SK-N-SH (cell line): Measurements from ENCODE around the gene SHANK2.

Source experiments
- EP300 ChIP-seq, 2 experiments: IDR thresholded peaks; 2 replicates each; pipeline versions ENCODE4 v1.4.0 to v1.6.1; 2012; ENCODE audit warnings: borderline replicate concordance in 1 of 2, low read depth in 1 of 2, low read length in 1 of 2
- JUND ChIP-seq: IDR thresholded peaks from 2 replicates; pipeline ENCODE4 v1.4.0; 2012
- RAD21 ChIP-seq: IDR thresholded peaks from 2 replicates; pipeline ENCODE4 v1.6.1; 2012; ENCODE audit warnings: mild to moderate bottlenecking, low read length
- REST ChIP-seq: IDR thresholded peaks from 2 replicates; pipeline ENCODE4 v1.6.1; 2012; ENCODE audit warnings: mild to moderate bottlenecking, low read depth, low read length, moderate library complexity
- SIN3A ChIP-seq: IDR thresholded peaks from 2 replicates; pipeline ENCODE4 v1.6.1; 2012; ENCODE audit warnings: low read depth, mild to moderate bottlenecking, low read length, moderate library complexity, borderline replicate concordance
- TAF1 ChIP-seq: IDR thresholded peaks from 2 replicates; pipeline ENCODE4 v1.6.1; 2012; ENCODE audit warnings: low read depth, mild to moderate bottlenecking, low read length, moderate library complexity, borderline replicate concordance
- ZBTB33 ChIP-seq: IDR thresholded peaks from 2 replicates; pipeline ENCODE4 v1.4.0; 2012; ENCODE audit warnings: low read depth, borderline replicate concordance
- TF ChIP-seq, protein P1 (sequence below): IDR thresholded peaks from 2 replicates; pipeline ENCODE4 v1.4.0; 2012; ENCODE audit warnings: low read depth
- TF ChIP-seq, protein P2 (sequence below): IDR thresholded peaks from 2 replicates; pipeline ENCODE4 v1.4.0; 2012; ENCODE audit warnings: low read depth, borderline replicate concordance
- TF ChIP-seq, protein P3 (sequence below): fragments of 200-600 bp; sonication (generic); IDR thresholded peaks from 2 replicates; pipeline ENCODE4 v1.6.1; 2017; ENCODE audit warnings: antibody characterized with exemption, mild to moderate bottlenecking, moderate library complexity

DNA sequence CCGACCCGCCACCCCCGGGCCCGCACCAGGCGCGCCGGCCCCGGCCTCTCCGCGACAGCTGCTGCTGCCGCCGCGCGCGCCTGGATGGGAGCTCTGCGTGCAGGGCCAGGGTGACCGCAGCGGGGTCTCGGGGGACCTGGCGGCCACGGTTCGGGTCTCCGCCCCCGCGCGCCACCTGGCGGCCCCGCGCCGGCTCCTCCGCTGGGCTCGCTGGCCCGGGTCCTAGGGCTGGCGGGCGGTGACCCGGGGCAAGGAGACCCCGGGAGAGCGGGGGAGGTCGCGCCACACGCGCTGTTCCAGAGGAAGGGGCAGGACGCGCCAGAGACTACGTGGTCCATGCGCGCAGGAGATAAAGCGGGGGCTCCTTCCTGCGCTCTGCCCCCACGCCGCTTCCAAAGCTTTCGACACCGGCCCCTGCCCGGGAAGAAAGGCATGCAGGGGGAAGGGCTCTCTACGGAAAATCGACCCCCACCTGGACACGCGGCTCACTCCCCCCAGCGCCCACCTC is 562 bp downstream of the SHANK2 start:
- TF ChIP-seq, protein P1, sequence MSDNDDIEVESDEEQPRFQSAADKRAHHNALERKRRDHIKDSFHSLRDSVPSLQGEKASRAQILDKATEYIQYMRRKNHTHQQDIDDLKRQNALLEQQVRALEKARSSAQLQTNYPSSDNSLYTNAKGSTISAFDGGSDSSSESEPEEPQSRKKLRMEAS: no peak
- TF ChIP-seq, protein P2, sequence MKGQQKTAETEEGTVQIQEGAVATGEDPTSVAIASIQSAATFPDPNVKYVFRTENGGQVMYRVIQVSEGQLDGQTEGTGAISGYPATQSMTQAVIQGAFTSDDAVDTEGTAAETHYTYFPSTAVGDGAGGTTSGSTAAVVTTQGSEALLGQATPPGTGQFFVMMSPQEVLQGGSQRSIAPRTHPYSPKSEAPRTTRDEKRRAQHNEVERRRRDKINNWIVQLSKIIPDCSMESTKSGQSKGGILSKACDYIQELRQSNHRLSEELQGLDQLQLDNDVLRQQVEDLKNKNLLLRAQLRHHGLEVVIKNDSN: no peak
- TF ChIP-seq EP300 (IDR thresholded peaks at IDR 0.05; ENCODE audit: borderline replicate concordance in 1 of 2, low read depth in 1 of 2, low read length in 1 of 2) (no peak), REST (no peak), SIN3A (no peak), RAD21 (peak; percentile 14; the same call in 1 of the 2 replicates), JUND (no peak), TAF1 (no peak), ZBTB33 (no peak)
- TF ChIP-seq, protein P3, sequence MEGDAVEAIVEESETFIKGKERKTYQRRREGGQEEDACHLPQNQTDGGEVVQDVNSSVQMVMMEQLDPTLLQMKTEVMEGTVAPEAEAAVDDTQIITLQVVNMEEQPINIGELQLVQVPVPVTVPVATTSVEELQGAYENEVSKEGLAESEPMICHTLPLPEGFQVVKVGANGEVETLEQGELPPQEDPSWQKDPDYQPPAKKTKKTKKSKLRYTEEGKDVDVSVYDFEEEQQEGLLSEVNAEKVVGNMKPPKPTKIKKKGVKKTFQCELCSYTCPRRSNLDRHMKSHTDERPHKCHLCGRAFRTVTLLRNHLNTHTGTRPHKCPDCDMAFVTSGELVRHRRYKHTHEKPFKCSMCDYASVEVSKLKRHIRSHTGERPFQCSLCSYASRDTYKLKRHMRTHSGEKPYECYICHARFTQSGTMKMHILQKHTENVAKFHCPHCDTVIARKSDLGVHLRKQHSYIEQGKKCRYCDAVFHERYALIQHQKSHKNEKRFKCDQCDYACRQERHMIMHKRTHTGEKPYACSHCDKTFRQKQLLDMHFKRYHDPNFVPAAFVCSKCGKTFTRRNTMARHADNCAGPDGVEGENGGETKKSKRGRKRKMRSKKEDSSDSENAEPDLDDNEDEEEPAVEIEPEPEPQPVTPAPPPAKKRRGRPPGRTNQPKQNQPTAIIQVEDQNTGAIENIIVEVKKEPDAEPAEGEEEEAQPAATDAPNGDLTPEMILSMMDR: no peak
